ENCODE measurements around the gene PRDX3.
A peak's percentile ranks its signal among the peaks of the same experiment; 100 is the strongest.

The PRDX3 gene

DNA sequence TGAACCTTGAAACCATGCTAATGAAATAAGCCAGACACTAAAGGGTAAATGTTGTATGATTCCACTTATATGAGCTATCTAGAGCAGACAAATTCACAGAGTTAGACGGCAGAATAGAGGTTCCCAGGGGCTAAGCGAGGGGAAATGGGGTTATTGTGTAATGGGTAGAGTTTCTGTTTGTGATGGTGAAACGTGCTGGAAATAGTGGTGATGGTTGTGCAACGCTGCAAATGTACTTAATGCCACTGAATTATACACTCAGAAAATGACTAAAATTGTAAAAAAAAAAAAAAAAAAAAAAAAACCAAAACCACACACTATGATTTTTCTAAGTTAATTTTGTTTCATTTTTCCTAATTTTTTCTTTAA, 43.1 kb downstream of the PRDX3 start:
- CTCF ChIA-PET: no interaction called here
- TF ChIP-seq, protein P1, sequence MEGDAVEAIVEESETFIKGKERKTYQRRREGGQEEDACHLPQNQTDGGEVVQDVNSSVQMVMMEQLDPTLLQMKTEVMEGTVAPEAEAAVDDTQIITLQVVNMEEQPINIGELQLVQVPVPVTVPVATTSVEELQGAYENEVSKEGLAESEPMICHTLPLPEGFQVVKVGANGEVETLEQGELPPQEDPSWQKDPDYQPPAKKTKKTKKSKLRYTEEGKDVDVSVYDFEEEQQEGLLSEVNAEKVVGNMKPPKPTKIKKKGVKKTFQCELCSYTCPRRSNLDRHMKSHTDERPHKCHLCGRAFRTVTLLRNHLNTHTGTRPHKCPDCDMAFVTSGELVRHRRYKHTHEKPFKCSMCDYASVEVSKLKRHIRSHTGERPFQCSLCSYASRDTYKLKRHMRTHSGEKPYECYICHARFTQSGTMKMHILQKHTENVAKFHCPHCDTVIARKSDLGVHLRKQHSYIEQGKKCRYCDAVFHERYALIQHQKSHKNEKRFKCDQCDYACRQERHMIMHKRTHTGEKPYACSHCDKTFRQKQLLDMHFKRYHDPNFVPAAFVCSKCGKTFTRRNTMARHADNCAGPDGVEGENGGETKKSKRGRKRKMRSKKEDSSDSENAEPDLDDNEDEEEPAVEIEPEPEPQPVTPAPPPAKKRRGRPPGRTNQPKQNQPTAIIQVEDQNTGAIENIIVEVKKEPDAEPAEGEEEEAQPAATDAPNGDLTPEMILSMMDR (IDR thresholded peaks at IDR 0.05; ENCODE audit: control extremely low read depth, extremely low read depth, low read depth, missing control alignments): no peak
- DNase-seq (ENCODE audit: extremely low spot score): no peak
- POLR2A ChIA-PET: no interaction called here

DNA sequence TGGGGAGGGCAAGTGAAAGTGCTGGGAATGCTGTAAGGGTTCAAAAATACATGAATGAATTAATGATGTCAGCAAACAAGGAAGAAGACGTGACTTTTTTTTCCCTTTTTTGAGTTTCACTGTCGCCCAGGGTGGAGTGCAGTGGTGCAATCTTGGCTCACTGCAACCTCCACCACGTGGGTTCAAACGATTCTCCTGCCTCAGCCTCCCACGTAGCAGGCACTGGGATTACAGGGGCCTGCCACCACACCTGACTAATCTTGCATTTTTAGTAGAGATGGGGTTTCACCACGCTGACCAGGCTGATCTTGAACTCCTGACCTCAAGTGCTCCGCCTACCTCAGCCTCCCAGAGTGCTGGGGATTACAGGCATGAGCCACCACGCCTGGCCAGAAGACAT, 44.7 kb downstream of the PRDX3 start:
- CTCF ChIA-PET: interaction anchor here (1.0 kb wide), 1 partner anchor 65 kb away, joined by 3 read pairs; no protein-coding TSS in a partner anchor
- POLR2A ChIA-PET: no interaction called here
- TF ChIP-seq, protein P1 (IDR thresholded peaks at IDR 0.05; ENCODE audit: control extremely low read depth, extremely low read depth, low read depth, missing control alignments): no peak
- no peak for DNase-seq (ENCODE audit: extremely low spot score)

DNA sequence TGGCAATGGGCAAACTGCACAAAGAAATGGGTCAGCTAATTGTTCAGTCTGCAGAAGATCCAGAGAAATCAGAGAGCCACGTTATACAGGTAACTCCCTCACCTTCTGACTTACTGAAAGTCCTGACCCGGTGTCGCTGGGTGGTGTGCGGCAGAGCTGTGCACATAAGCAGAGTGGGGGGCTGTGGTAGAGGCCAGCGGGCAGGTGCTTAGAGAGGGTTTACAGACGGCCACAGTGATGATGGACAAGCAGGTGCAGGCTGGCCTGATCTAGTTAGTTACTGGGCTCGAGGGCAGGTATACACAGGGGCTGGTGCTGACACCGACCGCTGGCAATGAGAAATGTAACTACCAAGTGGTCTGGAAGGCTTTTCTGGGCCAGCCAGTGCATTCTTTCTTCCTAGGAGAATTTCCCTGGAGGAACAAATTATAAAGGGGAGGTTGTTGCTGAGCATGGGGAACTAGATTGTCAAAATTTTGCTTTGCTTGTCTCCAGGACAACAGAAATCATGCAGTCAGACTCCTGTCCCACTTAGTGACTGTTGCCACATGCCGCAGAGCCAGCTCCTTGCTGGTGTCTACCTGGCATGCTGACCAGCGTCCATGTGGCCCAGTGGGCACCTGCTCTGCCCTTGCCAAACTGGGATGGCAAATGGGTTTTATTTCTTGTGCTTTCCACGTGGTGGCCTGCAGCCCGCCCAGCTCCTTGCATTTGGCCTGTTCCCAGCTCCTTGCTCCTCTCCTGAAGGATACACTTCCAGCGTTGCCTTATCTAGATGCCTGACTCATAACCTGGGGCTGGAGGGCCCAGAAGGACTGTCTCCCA, 45.9 kb downstream of the PRDX3 start:
- CTCF ChIA-PET: interaction anchor here (1.0 to 1.9 kb wide), 5 partner anchors 13 to 77 kb away, joined by 3 to 6 read pairs (median 4); partner anchors contain the start of gene SFXN4
- POLR2A ChIA-PET: no interaction called here
- no peak for DNase-seq (ENCODE audit: extremely low spot score)
- TF ChIP-seq, protein P1 (IDR thresholded peaks at IDR 0.05; ENCODE audit: control extremely low read depth, extremely low read depth, low read depth, missing control alignments): no peak

DNA sequence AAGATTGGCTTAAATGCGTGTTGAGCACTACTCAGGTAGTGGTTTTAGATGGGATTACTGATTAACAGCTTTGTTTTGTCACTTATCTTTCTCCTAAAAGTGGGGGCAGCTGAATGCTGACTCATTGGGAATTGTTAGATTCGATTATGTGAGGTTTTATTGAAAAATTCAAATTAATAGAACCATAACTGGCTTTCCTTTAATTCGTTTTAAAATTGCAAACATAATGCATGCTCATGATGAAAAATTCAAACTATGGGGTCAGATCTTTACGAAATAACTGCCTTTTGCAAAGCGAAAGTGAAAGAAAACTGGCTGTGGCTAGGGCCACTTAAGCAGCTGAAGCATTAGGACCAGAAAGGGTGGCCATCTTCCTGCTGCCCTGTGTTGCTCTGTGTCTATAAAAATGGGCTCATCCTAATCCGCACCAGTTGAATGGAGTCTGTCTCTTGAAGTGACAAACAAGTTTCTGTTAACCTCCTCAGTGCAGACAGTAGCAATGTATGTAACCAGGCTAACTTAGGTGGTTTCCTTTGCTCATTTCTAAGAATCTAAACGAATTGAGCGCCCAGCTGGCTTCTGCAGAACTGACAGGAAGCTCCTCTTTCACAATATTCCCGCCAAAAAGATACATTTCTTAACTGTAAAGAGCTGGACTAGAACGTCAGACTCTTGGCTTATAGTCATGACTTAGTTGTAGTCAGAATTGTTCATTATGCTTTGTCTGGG, 46.9 kb downstream of the PRDX3 start:
- TF ChIP-seq, protein P1 (IDR thresholded peaks at IDR 0.05; ENCODE audit: control extremely low read depth, extremely low read depth, low read depth, missing control alignments): no peak
- POLR2A ChIA-PET: no interaction called here
- peak; percentile 54 for DNase-seq (ENCODE audit: extremely low spot score)
- CTCF ChIA-PET: interaction anchor here (0.7 to 1.9 kb wide), 7 partner anchors 8 to 411 kb away, joined by 3 to 6 read pairs (median 4); partner anchors contain the start of genes RGS10 and SFXN4

DNA sequence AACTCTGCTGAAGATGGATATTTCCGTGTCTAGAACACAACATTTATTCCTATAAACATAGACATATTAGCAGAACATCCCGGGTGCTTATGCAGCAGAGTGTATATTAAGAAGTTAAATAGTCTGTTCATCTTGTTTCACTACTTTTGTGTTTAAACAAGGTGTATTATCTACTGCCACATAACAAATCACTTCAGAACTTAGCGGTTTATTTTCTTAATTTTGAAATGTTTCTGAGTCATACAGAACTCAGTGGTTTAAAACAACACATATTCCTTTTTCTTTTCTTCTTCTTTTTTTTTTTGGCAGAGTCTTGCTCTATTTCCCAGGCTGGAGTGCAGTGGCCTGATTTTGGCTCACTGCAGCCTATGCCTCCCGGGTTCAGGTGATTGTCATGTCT, 48.9 kb downstream of the PRDX3 start:
- POLR2A ChIA-PET: no interaction called here
- CTCF ChIA-PET: no interaction called here
- TF ChIP-seq, protein P1 (IDR thresholded peaks at IDR 0.05; ENCODE audit: control extremely low read depth, extremely low read depth, low read depth, missing control alignments): no peak
- DNase-seq (ENCODE audit: extremely low spot score): no peak

DNA sequence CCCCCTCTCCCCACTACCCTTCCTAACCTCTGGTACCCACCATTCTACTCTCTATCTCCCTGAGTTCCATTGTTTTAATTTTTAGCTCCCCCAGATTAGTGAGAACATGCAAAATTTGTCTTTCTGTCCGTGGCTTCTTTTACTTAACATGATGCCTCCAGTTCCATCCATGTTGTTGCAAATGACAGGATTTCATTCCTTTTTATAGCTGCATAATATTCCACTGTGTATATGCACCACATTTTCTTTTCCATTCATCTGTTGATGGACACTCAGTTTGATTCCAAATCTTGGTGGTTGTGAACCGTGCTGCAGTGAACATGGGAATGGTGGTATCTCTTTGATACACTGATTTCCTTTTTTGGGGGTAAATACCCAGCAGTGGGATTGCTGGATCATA, 52.7 kb downstream of the PRDX3 start:
- ChIA-PET CTCF (interaction anchor here (1.1 to 1.6 kb wide), 2 partner anchors 25 to 33 kb away, joined by 3 read pairs; no protein-coding TSS in a partner anchor), POLR2A (no interaction called here)
- TF ChIP-seq, protein P1 (IDR thresholded peaks at IDR 0.05; ENCODE audit: control extremely low read depth, extremely low read depth, low read depth, missing control alignments): no peak
- no peak for DNase-seq (ENCODE audit: extremely low spot score)

Data from GM10248 (cell line).